H1 (cell line): ENCODE measurements around the gene QSOX2. TPM values are rescaled to one million over a fixed set of nuclear protein-coding genes. Genes with fewer than 3 reads are reported as not detected.

ENCODE experiments used
- ATF3 ChIP-seq: IDR thresholded peaks from 2 replicates; pipeline ENCODE4 v1.6.1; 2011; ENCODE audit warnings: low read depth, mild to moderate bottlenecking, low read length; ENCODE audit not compliant: insufficient read depth
- HDAC2 ChIP-seq, 2 experiments: fragments of 300-600 bp in 1 of 2; sonication (generic) in 1 of 2; IDR thresholded peaks; 2 replicates each; pipeline ENCODE4 v1.6.1; 2011 to 2012; ENCODE audit warnings: low read depth in 2 of 2, low read length in 2 of 2, mild to moderate bottlenecking in 2 of 2, moderate library complexity in 2 of 2, borderline replicate concordance in 1 of 2, inconsistent platforms in 1 of 2
- SP1 ChIP-seq: IDR thresholded peaks from 2 replicates; pipeline ENCODE4 v1.6.1; 2011; ENCODE audit warnings: low read depth, low read length
- polyA plus RNA-seq, 7 experiments: library from polyadenylated mRNA; depleted of rRNA in 3 of 7; stranded (reverse) in 5 of 7; unstranded in 2 of 7; fragments of >200 nt in 5 of 7; fragments of 200-250 nt in 2 of 7; gene quantifications; 1 replicate in 5 of 7; 2 replicates in 1 of 7; 4 replicates in 1 of 7; pipeline versions ENCODE4 v1.2.1 to v1.2.3, GENCODE V29; 2011 to 2013; ENCODE audit warnings: missing spikeins in 2 of 7, mixed read lengths in 2 of 7
- total RNA-seq: library from RNA; stranded (reverse); fragmentation: NEBNext Ultra II Directional; extraction: Animal tissue kit (Norgen Biotek cat#: 25700); gene quantifications from 2 replicates; pipeline ENCODE4 v1.2.1, GENCODE V29; 2021

QSOX2 gene
- total and polyA plus RNA-seq, 2 of the 8 experiments (the other 6 are each of a cell fraction or from before 2014, with no cell fraction given) = 18.0 to 28.6 TPM

- TF ChIP-seq ATF3 = no peak
- TF ChIP-seq SP1 = no peak
- TF ChIP-seq HDAC2 (IDR thresholded peaks at IDR 0.05; ENCODE audit: borderline replicate concordance in 1 of 2, low read depth in 2 of 2, low read length in 2 of 2) = no peak
These were observed 33.9 kb upstream of the QSOX2 start (continued) for GRCh38 chr9:136279471-136279870.
